Endodermal cell (in vitro differentiated cells): ENCODE results near the gene LINC00305. TPM values are rescaled to one million over a fixed set of nuclear protein-coding genes. Genes with fewer than 3 reads are reported as not detected.
A peak's percentile ranks its signal among the peaks of the same experiment; 100 is the strongest.

Experiments used
- DNase-seq: peaks from one replicate; pipeline ENCODE4 v3.0.0-alpha.2; 2017
- H3K27ac ChIP-seq: 2 replicates; pipeline ENCODE4 v1.5.1; 2013; ENCODE audit warnings: mild to moderate bottlenecking, low read depth, low read length, moderate library complexity
- H3K27me3 ChIP-seq: 2 replicates; pipeline ENCODE4 v1.6.1; 2013; ENCODE audit warnings: mild to moderate bottlenecking, low read length, moderate library complexity; ENCODE audit not compliant: insufficient read depth, control insufficient read depth, poor library complexity, severe bottlenecking
- H3K36me3 ChIP-seq: 2 replicates; pipeline ENCODE4 v1.7.0; 2013; ENCODE audit warnings: mild to moderate bottlenecking, low read length, moderate library complexity; ENCODE audit not compliant: control insufficient read depth, insufficient read depth
- H3K4me1 ChIP-seq: one replicate; pipeline ENCODE4 v1.7.0; 2013; ENCODE audit warnings: low read length; ENCODE audit not compliant: control insufficient read depth, insufficient read depth
- H3K4me3 ChIP-seq: 2 replicates; pipeline ENCODE4 v1.5.1; 2013; ENCODE audit warnings: mild to moderate bottlenecking, low read length, moderate library complexity
- H3K9ac ChIP-seq: 2 replicates; pipeline ENCODE4 v1.6.1; 2013; ENCODE audit warnings: mild to moderate bottlenecking, low read length, moderate library complexity; ENCODE audit not compliant: poor library complexity, severe bottlenecking; ENCODE audit errors: extremely low read depth
- H3K9me3 ChIP-seq: 2 replicates; pipeline ENCODE4 v1.6.1; 2013; ENCODE audit warnings: mild to moderate bottlenecking, low read length, moderate library complexity; ENCODE audit not compliant: control insufficient read depth
- H3K27ac Mint-ChIP-seq: 2 replicates; pipeline ENCODE4 v1.8.0; 2020; ENCODE audit warnings: mixed read lengths
- H3K27me3 Mint-ChIP-seq: 2 replicates; pipeline ENCODE4 v1.8.0; 2021; ENCODE audit warnings: mild to moderate bottlenecking, mixed read lengths; ENCODE audit not compliant: insufficient read depth
- H3K36me3 Mint-ChIP-seq: 2 replicates; pipeline ENCODE4 v1.8.0; 2020; ENCODE audit warnings: low read depth, mixed read lengths
- H3K4me1 Mint-ChIP-seq: 2 replicates; pipeline ENCODE4 v1.8.0; 2020; ENCODE audit warnings: mixed read lengths
- H3K4me3 Mint-ChIP-seq: 2 replicates; pipeline ENCODE4 v1.8.0; 2020; ENCODE audit warnings: mild to moderate bottlenecking, moderate library complexity, mixed read lengths
- H3K9me3 Mint-ChIP-seq: 2 replicates; pipeline ENCODE4 v1.8.0; 2020; ENCODE audit warnings: mild to moderate bottlenecking, mixed read lengths
- CTCF ChIP-seq: fragments of 200-600 bp; sonication (generic); conservative IDR thresholded peaks from 2 replicates; pipeline ENCODE4 v1.5.0; 2021; ENCODE audit warnings: antibody characterized with exemption, mild to moderate bottlenecking
- WGBS, 2 experiments: methylation state at CpG; one replicate each; pipeline versions ENCODE4 v1.1.5 to v1.1.7; 2013; ENCODE audit warnings: missing lambda C conversion rate in 2 of 2, mixed read lengths in 1 of 2; ENCODE audit not compliant: insufficient coverage in 1 of 2, insufficient read length in 1 of 2; 5-methylcytosine and 5-hydroxymethylcytosine counted together
- total RNA-seq, 2 donors: library from RNA; stranded (reverse); fragmentation: NEBNext Ultra II Directional in 1 of 2; extraction: Animal tissue kit (Norgen Biotek cat#: 25700) in 1 of 2; gene quantifications; 2 replicates in 1 of 2; 3 replicates in 1 of 2; pipeline ENCODE4 v1.2.1, GENCODE V29; 2021

Gene LINC00305
- total RNA-seq, 2 donors from 2014 or later, result not detected

- Histone ChIP-seq H3K4me3 (no peak overlapping the region), H3K9ac (no peak overlapping the region), H3K27ac (no peak overlapping the region), H3K27me3 (no peaks in the 10 kb centered on the region), H3K4me1 (no peaks in the 10 kb centered on the region), H3K36me3 (no peaks in the 10 kb centered on the region), H3K9me3 (no peaks in the 10 kb centered on the region)
- Mint-ChIP-seq H3K27me3 (no peaks in the 10 kb centered on the region), H3K27ac (no peak overlapping the region), H3K9me3 (no peaks in the 10 kb centered on the region), H3K4me1 (peaks cover 7% of the 10 kb centered on the region), H3K4me3 (no peak overlapping the region), H3K36me3 (no peaks in the 10 kb centered on the region)
- WGBS, 2 experiments, result 94% methylated on average over 1 of the region's 1 CpG; no CpG with 5 or more reads in 1 of the 2 experiments
- peak; percentile 36 for TF ChIP-seq CTCF
- DNase-seq, result no peak
Measured at GRCh38 chr18:64095056-64095455, 53.8 kb downstream of the LINC00305 start.

- Histone ChIP-seq H3K36me3 (no peaks in the 10 kb centered on the region), H3K9ac (no peak overlapping the region), H3K27ac (no peak overlapping the region), H3K4me1 (no peaks in the 10 kb centered on the region), H3K27me3 (no peaks in the 10 kb centered on the region), H3K9me3 (no peaks in the 10 kb centered on the region), H3K4me3 (no peak overlapping the region)
- Mint-ChIP-seq H3K27ac (no peak overlapping the region), H3K4me3 (no peak overlapping the region), H3K27me3 (no peaks in the 10 kb centered on the region), H3K9me3 (peaks cover 6% of the 10 kb centered on the region), H3K4me1 (peaks cover 5% of the 10 kb centered on the region), H3K36me3 (no peaks in the 10 kb centered on the region)
- WGBS, 2 experiments, result 41% methylated on average over 1 of the region's 1 CpG; no CpG with 5 or more reads in 1 of the 2 experiments
- DNase-seq, result no peak
- no peak for TF ChIP-seq CTCF
Measured at GRCh38 chr18:64094210-64094609, 54.7 kb downstream of the LINC00305 start.

- no peaks in the 10 kb centered on the region for H3K36me3 ChIP-seq
- H3K27ac Mint-ChIP-seq, result no peak overlapping the region
- H3K4me3 ChIP-seq, result no peak overlapping the region
- no peak overlapping the region for H3K9ac ChIP-seq
- peaks cover 5% of the 10 kb centered on the region for H3K4me1 Mint-ChIP-seq
- no peaks in the 10 kb centered on the region for H3K27me3 ChIP-seq
- H3K9me3 Mint-ChIP-seq, result peaks cover 11% of the 10 kb centered on the region
- H3K4me1 ChIP-seq, result no peaks in the 10 kb centered on the region
- DNase-seq, result no peak
- peaks cover 10% of the 10 kb centered on the region for H3K9me3 ChIP-seq
- no peaks in the 10 kb centered on the region for H3K27me3 Mint-ChIP-seq
- H3K36me3 Mint-ChIP-seq, result no peaks in the 10 kb centered on the region
- H3K27ac ChIP-seq, result no peak overlapping the region
- no peak overlapping the region for H3K4me3 Mint-ChIP-seq
- no peak for TF ChIP-seq CTCF
Measured at GRCh38 chr18:64091526-64091925, 57.4 kb downstream of the LINC00305 start.
